Psoas muscle (tissue), 8 donors: ENCODE measurements around the gene CSN3. TPM values are rescaled to one million over a fixed set of nuclear protein-coding genes. Genes with fewer than 3 reads are reported as not detected.
"Not testable (repeated sequence)": the region's sequence is repeated elsewhere in the genome, so short reads cannot be mapped to it uniquely, and the experiment has no call there.

Source experiments
- ATAC-seq, 4 donors: fragments of 200-7000 bp; cut with Tn5 transposase; one replicate each; pipeline ENCODE4 v1.9.1; 2020; ENCODE audit warnings: moderate library complexity in 3 of 4, mild to moderate bottlenecking in 2 of 4
- DNase-seq, 2 donors: peaks; one replicate each; pipeline ENCODE4 v3.0.0-alpha.2; 2020
- H3K27ac ChIP-seq: fragments of 200-600 bp; one replicate; pipeline ENCODE4 v1.8.0; 2022
- H3K27me3 ChIP-seq, 3 donors: fragments of 200-600 bp in 1 of 3; one replicate each; pipeline versions ENCODE4 v1.6.1 to v1.8.0; 2013 to 2022; ENCODE audit warnings: low read length in 2 of 3, mild to moderate bottlenecking in 2 of 3, moderate library complexity in 1 of 3; ENCODE audit not compliant: insufficient read depth in 3 of 3
- H3K36me3 ChIP-seq, 2 donors: fragments of 200-600 bp in 1 of 2; one replicate each; pipeline versions ENCODE4 v1.6.1 to v1.8.0; 2013 to 2022; ENCODE audit warnings: low read depth in 1 of 2, mild to moderate bottlenecking in 1 of 2, moderate library complexity in 1 of 2; ENCODE audit not compliant: insufficient read depth in 1 of 2
- H3K4me1 ChIP-seq: fragments of 200-600 bp; one replicate; pipeline ENCODE4 v1.8.0; 2022
- H3K4me3 ChIP-seq: fragments of 200-600 bp; one replicate; pipeline ENCODE4 v1.8.0; 2022; ENCODE audit warnings: mild to moderate bottlenecking
- H3K9me3 ChIP-seq: fragments of 200-600 bp; one replicate; pipeline ENCODE4 v1.8.0; 2022
- WGBS, 3 donors: extraction: QIAGEN DNeasy Blood & Tissue Kit; methylation state at CpG; one replicate each; pipeline versions ENCODE4 v1.1.6 to v1.1.7; 2013; 5-methylcytosine and 5-hydroxymethylcytosine counted together
- intact Hi-C, 2 donors: fragments of 100-400 bp; cut with DNase I; formaldehyde crosslinking; loops; one replicate each; pipeline versions ENCODE4 v1.11.0 to v1.14.2; 2022
- polyA plus RNA-seq, 3 donors: library from polyadenylated mRNA; stranded (reverse); fragments of 200-250 nt; gene quantifications; one replicate each; pipeline ENCODE4 v1.2.3, GENCODE V29; 2013
- total RNA-seq, 4 donors: library from RNA; stranded (reverse); fragmentation: NEBNext Ultra II Directional in 2 of 4; extraction: Animal tissue kit (Norgen Biotek cat#: 25700) in 2 of 4; gene quantifications; one replicate each; pipeline versions ENCODE4 v1.2.1 to v1.2.4, GENCODE V29; 2021 to 2023
- TF ChIP-seq, protein P1 (sequence below): fragments of 200-600 bp; IDR thresholded peaks from one replicate; pipeline ENCODE4 v1.8.0; 2022; ENCODE audit warnings: antibody characterized with exemption
- donor health status: healthy with polysubstance abuse.
- donor health status: DM: no; HTN: no; CAD: no; lungs with moderate emphysema.
- donor health status: Bipolar disorder and iron deficiency.
- donor health status: healthy.
- donor health status: DM: yes; HTN: yes; CAD: no.
- donor health status: DM: no; HTN: no; CAD: no.
- donor health status: DM: no; HTN: no; CAD: no.
- donor health status: DM: yes; HTN: yes; CAD: no.

CSN3 gene
- total and polyA plus RNA-seq, 7 donors: not detected

- no peak overlapping the region for H3K4me3 ChIP-seq
- intact Hi-C loops: no loop called here
- 64 to 85% (median 67%) methylated on average over 1 of the region's 1 CpG for WGBS, 3 donors
- TF ChIP-seq, protein P1, sequence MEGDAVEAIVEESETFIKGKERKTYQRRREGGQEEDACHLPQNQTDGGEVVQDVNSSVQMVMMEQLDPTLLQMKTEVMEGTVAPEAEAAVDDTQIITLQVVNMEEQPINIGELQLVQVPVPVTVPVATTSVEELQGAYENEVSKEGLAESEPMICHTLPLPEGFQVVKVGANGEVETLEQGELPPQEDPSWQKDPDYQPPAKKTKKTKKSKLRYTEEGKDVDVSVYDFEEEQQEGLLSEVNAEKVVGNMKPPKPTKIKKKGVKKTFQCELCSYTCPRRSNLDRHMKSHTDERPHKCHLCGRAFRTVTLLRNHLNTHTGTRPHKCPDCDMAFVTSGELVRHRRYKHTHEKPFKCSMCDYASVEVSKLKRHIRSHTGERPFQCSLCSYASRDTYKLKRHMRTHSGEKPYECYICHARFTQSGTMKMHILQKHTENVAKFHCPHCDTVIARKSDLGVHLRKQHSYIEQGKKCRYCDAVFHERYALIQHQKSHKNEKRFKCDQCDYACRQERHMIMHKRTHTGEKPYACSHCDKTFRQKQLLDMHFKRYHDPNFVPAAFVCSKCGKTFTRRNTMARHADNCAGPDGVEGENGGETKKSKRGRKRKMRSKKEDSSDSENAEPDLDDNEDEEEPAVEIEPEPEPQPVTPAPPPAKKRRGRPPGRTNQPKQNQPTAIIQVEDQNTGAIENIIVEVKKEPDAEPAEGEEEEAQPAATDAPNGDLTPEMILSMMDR: no peak
- no peak overlapping the region for H3K27ac ChIP-seq
- ATAC-seq: no peak
- no peaks in the 10 kb centered on the region for H3K4me1 ChIP-seq
- no peak for DNase-seq
- no peaks in the 10 kb centered on the region for H3K9me3 ChIP-seq
- H3K36me3 ChIP-seq: no peaks in the 10 kb centered on the region
- H3K27me3 ChIP-seq: no peaks in the 10 kb centered on the region
These were observed 38.8 kb upstream of the CSN3 start for GRCh38 chr4:70203601-70204000.

DNA sequence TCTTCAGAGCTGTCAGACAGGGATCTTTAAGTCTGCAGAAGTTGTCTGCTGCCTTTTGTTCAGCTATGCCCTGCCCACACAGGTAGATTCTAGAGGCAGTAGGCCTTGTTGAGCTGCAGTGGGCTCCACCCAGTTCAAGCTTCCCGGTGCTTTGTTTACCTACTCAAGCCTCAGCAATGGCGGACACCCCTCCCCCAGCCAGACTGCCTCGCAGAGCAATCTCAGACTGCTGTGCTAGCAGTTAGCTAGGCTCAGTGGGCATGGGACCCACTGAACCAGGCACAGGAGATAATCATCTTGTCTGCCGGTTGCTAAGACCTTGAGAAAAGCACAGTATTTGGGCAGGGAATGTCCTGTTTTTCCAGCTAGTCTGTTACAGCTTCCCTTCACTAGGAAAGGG is 29.6 kb upstream of the CSN3 start:
- ATAC-seq, H3K4me1 ChIP-seq, H3K27ac ChIP-seq, H3K9me3 ChIP-seq, H3K27me3 ChIP-seq, H3K4me3 ChIP-seq, H3K36me3 ChIP-seq, intact Hi-C loops, DNase-seq: not testable (repeated sequence)
- 72 to 86% (median 76%) methylated on average over 4 of the region's 4 CpGs for WGBS, 3 donors

- intact Hi-C loops, H3K27ac ChIP-seq, DNase-seq, H3K4me3 ChIP-seq, H3K9me3 ChIP-seq, H3K4me1 ChIP-seq, H3K27me3 ChIP-seq, ATAC-seq, H3K36me3 ChIP-seq: not testable (repeated sequence)
These were observed 26.3 kb upstream of the CSN3 start for GRCh38 chr4:70216109-70216508.

DNA sequence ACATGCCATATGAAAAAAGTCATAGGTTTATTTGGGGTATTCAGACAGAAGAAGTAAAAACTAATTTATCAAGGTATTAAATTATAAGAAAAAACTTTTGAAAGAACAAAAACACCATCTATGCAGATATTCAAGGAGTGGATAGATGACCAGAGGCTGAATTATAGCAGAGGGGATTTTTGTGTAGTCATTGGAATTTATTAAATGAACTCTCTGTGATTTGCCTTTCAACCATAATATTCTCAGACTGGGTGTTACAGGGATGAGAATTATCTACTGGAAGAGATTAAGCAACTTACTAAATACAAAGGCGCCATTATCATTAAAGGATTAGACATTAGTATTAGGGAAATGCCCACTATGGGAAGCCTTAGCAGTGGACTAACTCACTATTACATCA is 25.8 kb upstream of the CSN3 start:
- DNase-seq, H3K4me3 ChIP-seq, ATAC-seq, H3K4me1 ChIP-seq, H3K27ac ChIP-seq, H3K27me3 ChIP-seq, H3K36me3 ChIP-seq, H3K9me3 ChIP-seq, intact Hi-C loops: not testable (repeated sequence)
- WGBS, 3 donors: 96 to 100% (median 100%) methylated on average over 1 of the region's 1 CpG

DNA sequence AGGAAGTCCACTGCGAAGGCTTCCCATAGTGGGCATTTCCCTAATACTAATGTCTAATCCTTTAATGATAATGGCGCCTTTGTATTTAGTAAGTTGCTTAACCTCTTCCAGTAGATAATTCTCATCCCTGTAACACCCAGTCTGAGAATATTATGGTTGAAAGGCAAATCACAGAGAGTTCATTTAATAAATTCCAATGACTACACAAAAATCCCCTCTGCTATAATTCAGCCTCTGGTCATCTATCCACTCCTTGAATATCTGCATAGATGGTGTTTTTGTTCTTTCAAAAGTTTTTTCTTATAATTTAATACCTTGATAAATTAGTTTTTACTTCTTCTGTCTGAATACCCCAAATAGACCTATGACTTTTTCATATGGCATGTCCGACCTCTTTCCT is 21.0 kb upstream of the CSN3 start:
- H3K36me3 ChIP-seq, H3K27ac ChIP-seq, DNase-seq, H3K4me3 ChIP-seq, ATAC-seq, H3K9me3 ChIP-seq, intact Hi-C loops, H3K27me3 ChIP-seq, H3K4me1 ChIP-seq: not testable (repeated sequence)
- 90 to 93% (median 92%) methylated on average over 3 of the region's 3 CpGs for WGBS, 3 donors

- H3K9me3 ChIP-seq, H3K36me3 ChIP-seq, H3K27ac ChIP-seq, DNase-seq, H3K4me1 ChIP-seq, H3K27me3 ChIP-seq, ATAC-seq, H3K4me3 ChIP-seq, intact Hi-C loops: not testable (repeated sequence)
These were observed 20.6 kb upstream of the CSN3 start for GRCh38 chr4:70221818-70222217.

DNA sequence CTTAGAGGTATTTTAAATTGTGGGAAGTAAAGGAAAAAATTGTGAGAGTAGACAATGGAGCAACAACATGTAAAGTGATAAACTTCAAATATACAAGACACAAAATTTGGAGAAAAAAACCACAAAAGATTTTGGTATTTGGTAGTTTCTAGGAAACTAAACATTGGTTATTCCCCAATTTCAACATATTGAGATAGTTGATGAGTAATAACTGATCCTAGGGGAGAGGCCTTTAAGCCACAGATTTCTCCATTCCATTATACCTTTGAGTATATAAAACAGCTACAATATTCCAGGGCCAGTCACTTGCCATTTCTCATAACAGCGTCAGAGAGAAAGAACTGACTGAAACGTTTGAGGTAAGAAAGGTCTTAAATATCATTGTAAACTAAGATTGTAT is 16.6 kb upstream of the CSN3 start, which contains the start of gene FDCSP:
Gene FDCSP, plus strand, starts transcription at position 301 of the 400 bp plus-strand sequence. CDS start 5,071 bp downstream, outside the sequence.
- ATAC-seq (no peak), DNase-seq (no peak)
- Histone ChIP-seq H3K27ac (no peak within 1 kb of the TSS), H3K9me3 (no peaks in the 10 kb centered on the region), H3K27me3 (no peaks in the 10 kb centered on the region), H3K4me3 (no peak within 1 kb of the TSS), H3K36me3 (no peaks in the 10 kb centered on the region), H3K4me1 (no peaks in the 10 kb centered on the region)
- 63 to 75% (median 66%) methylated on average over 2 of the region's 2 CpGs for WGBS, 3 donors
- intact Hi-C loops: no loop called here
- TF ChIP-seq, protein P1: no peak
